Activated T-helper 1 cell treated with Interleukin-2 at 50 U/mL for 16 hours (primary cell): ENCODE data around the gene RAD9A.

Experiments
- DNase-seq: peaks from one replicate; pipeline ENCODE4 v3.0.0-alpha.2; 2020; ENCODE audit warnings: low read depth

Gene RAD9A

GRCh38 chr11:67391304-67392182, at the start of gene RAD9A:
TSS of gene RAD9A (plus strand) at chr11:67391986. CDS start at chr11:67392045, 59 bp downstream.
- DNase-seq, result peak; percentile 87

DNA sequence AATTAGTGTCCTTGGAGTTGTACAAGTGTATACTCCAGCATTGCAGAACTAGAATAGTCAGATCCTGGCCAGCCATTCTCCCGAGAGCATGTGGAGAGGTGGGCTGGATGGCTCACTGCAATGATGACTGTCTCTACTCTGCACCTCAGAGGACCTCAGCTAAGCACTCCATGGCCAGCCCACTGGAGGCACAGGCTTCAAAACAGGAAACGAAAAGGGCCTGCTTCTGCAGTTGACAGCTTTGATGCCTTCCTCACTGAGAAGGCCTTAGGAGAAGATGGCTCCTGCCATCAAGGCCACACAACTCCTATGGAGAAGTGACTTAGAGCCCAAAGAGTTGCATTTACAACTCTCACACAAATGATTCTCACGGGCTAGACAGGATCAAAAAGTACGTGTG, 47.5 kb upstream of the RAD9A start:
- DNase-seq, result no peak

GRCh38 chr11:67345247-67345919, 46.4 kb upstream of the RAD9A start:
- no peak for DNase-seq

DNA sequence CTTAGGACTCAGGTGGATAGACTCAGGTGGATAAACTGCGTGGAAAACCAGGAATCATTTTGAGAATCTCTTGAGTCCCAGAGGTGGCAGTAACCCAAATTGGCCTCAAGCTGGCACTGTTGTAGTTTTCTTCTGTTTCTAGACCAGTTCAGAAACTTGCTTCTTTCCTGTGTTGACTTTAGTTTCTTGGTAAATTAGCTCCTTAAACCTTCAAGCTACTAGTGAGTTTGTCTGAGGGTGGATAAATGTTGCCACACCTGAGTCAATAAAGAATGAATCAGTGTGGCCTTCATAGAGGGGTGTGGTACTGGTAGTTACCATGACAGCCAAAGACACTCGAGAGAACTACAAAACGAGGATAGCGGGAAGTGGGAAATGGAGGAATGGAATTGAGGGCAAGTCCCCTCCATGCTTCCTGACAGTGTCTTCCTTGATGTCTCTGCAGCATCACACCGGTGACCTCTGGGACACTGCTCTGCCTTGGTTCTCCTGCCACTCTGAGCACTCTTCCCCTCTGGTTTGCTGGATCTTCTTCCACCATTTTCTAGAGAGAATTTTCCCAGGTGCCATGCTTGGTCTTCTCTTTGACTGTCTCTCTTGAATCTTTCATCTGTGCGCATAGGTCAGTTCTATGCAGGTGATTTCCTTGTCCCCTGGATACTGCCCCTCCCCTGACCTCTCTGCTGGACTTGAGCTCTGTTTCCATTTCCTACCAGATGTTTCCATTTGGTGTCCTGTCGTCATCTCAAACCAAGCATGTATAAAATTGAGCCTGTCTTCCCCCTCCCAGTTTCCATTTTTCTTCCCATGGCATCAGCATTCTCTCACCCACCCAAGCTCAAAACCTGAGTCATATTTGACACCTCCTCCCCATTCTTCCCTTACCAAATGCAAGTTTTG, 45.6 kb upstream of the RAD9A start:
- no peak for DNase-seq

- no peak for DNase-seq
These were observed 43.6 kb upstream of the RAD9A start for GRCh38 chr11:67347964-67348749.

GRCh38 chr11:67349036-67349435, 42.8 kb upstream of the RAD9A start:
- no peak for DNase-seq

- no peak for DNase-seq
These were observed 42.3 kb upstream of the RAD9A start for GRCh38 chr11:67349457-67349856.

DNA sequence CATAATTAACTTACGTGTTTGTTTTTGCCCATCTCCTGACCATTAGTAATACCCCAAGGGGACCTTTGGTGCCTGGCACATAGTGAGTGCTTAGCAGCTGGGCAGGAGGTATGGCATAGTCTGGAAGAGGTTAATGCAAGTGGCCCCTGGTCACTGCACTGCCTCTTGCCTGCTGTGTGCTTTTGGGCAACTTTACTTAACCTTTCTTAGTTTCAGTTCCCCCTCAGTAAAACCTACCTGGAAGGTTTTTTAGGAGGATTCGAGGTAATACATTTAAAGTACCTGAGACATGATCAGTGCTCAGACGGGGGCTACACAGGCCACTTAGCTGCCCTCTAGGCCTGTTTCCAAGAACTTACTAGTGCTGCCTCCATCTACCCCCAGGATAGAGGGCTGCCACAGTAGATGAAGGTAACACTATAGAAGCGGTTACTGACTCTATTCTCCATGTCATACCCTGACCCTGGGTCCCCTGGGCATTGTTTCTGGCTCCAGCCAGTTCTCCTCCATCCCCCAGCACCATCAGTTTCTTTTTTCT, 41.8 kb upstream of the RAD9A start:
- DNase-seq, result no peak

- peak; percentile 50 for DNase-seq
These were observed 40.3 kb upstream of the RAD9A start for GRCh38 chr11:67351275-67352005.

GRCh38 chr11:67352546-67353316, 39.1 kb upstream of the RAD9A start:
- DNase-seq, result peak; percentile 55

DNA sequence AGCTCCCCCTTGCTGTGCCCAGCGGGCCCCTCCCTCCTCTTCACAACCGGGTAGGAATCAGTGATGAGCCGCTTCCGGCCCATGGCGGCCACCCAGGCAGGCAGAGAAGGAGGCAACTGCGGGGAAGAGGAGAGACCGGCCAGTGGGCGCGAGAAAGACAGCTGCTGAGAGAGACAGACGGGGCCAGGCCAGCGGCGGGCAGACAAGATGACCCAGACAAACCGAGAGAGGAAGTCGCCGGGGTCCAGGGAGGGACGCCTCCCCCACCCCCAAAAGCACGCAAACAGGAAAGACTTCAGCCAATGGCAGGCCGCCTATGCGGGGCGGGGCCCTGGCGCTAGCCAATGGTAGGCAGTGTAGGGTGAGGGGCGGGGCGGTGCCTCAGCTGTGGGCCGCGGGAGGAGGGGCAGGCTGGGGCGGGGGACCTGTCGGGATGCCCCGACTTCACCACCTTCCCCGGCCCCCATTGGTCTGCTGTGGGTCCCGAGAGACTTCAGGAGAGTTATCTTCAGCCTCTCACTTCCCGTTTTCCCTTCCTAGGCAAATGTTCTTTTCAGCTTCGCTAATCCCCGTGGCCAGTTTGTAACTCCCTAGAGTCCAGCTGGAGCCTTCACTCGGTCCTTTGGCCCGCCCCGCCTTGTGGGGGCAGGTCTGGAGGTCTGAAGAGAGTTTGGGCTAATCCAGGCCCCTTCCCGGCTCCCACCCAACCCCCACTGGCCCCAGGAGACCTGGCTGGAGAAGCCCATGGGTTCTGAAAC, 38.3 kb upstream of the RAD9A start, which contains the start of gene POLD4:
Gene POLD4, minus strand, starts transcription at position 230 of the 758 bp plus-strand sequence. Its CDS starts 147 bp downstream, at position 83.
- peak; percentile 95 for DNase-seq

GRCh38 chr11:67354075-67355022, 37.4 kb upstream of the RAD9A start:
- DNase-seq, result no peak

- no peak for DNase-seq
These were observed 36.6 kb upstream of the RAD9A start for GRCh38 chr11:67355023-67355793.

DNA sequence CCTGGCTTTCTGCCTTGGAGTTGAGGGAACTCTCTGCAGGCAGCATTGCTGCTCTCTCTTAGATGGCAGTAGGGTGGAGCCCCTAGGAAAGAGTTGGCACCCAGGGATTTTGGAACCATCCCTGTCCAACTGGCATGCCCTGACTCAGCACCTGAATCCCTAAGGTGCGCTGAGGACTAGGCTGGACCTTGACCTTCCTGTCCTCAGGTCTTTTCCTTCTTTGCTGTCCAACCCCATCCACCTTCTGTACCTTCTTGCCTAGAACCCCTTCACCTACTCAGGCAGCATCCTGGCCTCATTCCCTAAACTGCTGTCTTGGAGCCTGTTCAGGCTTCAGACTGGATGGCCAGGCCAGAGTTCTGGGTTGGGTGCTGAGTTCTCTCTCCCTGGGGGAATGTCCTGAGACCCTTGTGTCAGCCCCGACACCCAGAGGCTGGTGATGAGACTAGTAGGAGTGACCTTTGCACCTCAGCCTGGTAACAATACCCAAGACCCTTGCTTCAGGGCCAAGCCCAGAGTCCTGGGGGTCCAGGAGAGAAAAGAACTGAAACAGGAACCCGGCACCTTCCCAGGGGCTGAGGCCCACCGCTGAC, 35.9 kb upstream of the RAD9A start:
- DNase-seq, result no peak

GRCh38 chr11:67356387-67356863, 35.4 kb upstream of the RAD9A start:
- DNase-seq, result no peak

DNA sequence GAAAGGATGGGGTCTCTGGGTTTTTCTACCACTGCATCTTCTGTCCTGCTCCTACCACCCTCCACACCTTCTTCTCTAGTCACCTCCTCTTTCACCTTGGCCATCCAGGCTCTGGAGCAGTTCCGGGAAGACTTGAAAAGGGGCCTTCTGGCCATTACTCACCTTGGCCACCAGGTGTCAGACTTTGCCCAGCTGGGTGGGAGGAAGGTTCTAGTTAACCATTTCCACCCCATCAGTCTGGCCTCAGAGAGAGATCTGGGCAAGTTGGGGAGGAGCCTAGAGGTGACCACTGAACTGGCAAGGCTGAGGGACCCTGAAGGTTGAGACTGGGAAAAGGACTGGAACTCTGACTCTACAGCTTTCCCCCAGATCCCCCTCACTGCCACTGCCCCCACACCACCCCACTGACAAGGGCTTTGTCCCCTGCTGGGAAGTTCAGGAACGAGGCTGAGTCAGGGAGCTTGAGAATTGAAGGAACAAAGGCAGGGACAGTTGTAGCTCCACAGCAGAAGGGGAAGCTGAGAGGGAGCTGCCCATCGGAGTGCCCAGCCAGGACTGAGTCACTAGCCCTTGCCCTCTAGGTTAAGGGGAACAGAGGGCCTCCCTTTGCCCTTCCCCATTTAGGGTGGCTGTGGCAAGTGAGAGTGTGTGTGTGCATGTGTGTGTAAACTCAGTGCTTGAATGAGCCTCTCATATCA, 34.8 kb upstream of the RAD9A start:
- peak; percentile 56 for DNase-seq
